NCI-H2196 (cell line): ENCODE measurements around the gene TACO1.

Experiments used
- DNase-seq: peaks from one replicate; lab custom pipeline; 2025; ENCODE audit not compliant: unreplicated experiment; lab: John Stamatoyannopoulos, UW

Gene TACO1

GRCh38 chr17:63598281-63598680 lies 2.4 kb upstream of the TACO1 start:
- no peak for DNase-seq

- no peak for DNase-seq
Measured at GRCh38 chr17:63601439-63602371, 1.0 kb downstream of the TACO1 start.

GRCh38 chr17:63609816-63610573 lies 9.3 kb downstream of the TACO1 start:
- no peak for DNase-seq

GRCh38 chr17:63610854-63611253 lies 10.2 kb downstream of the TACO1 start:
- DNase-seq, result no peak

GRCh38 chr17:63611354-63611753 lies 10.7 kb downstream of the TACO1 start:
- DNase-seq, result no peak

- no peak for DNase-seq
Measured at GRCh38 chr17:63613663-63614062, 13.0 kb downstream of the TACO1 start.

- DNase-seq, result no peak
Measured at GRCh38 chr17:63621229-63621683, 20.6 kb downstream of the TACO1 start.

- DNase-seq, result peak; percentile 100
Measured at GRCh38 chr17:63621684-63622573, 21.2 kb downstream of the TACO1 start, which contains the start of gene MAP3K3. TSS of gene MAP3K3 (plus strand) at chr17:63622417. CDS start at chr17:63622760, 343 bp downstream.

GRCh38 chr17:63622574-63623390 lies 22.1 kb downstream of the TACO1 start:
- DNase-seq, result peak; percentile 38

- DNase-seq, result no peak
Measured at GRCh38 chr17:63623786-63624530, 23.3 kb downstream of the TACO1 start.

GRCh38 chr17:63624531-63624880 lies 23.8 kb downstream of the TACO1 start:
- DNase-seq, result no peak

GRCh38 chr17:63626551-63627180 lies 26.0 kb downstream of the TACO1 start:
- DNase-seq, result no peak

GRCh38 chr17:63629627-63630026 lies 28.9 kb downstream of the TACO1 start:
- DNase-seq, result no peak

GRCh38 chr17:63631062-63631461 lies 30.4 kb downstream of the TACO1 start:
- no peak for DNase-seq

- DNase-seq, result no peak
Measured at GRCh38 chr17:63631626-63632025, 30.9 kb downstream of the TACO1 start.

GRCh38 chr17:63633742-63634141 lies 33.0 kb downstream of the TACO1 start:
- no peak for DNase-seq

- DNase-seq, result no peak
Measured at GRCh38 chr17:63634163-63634562, 33.5 kb downstream of the TACO1 start.

- no peak for DNase-seq
Measured at GRCh38 chr17:63634816-63635215, 34.1 kb downstream of the TACO1 start.

- DNase-seq, result no peak
Measured at GRCh38 chr17:63635290-63635689, 34.6 kb downstream of the TACO1 start.
